CD8-positive, alpha-beta memory T cell (primary cell): Measurements from ENCODE around the gene SPDYE4. TPM values are rescaled to one million over a fixed set of nuclear protein-coding genes. Genes with fewer than 3 reads are reported as not detected.

Experiments used
- CTCF ChIA-PET: fragments of 350-600 bp; sonication (Branson Sonifier 250); formaldehyde crosslinking; loops from one replicate; lab custom pipeline; 2021; ENCODE audit warnings: antibody characterized with exemption; lab: Charles Lee
- POLR2A ChIA-PET: fragments of 350-600 bp; sonication (Branson Sonifier 250); formaldehyde crosslinking; loops from one replicate; lab custom pipeline; 2021; ENCODE audit warnings: antibody characterized with exemption; lab: Charles Lee
- DNase-seq, 5 donors: peaks; one replicate each; pipeline versions ENCODE4 v3.0.0 to v3.0.0-alpha.2; 2020 to 2022; ENCODE audit warnings: mixed read lengths in 1 of 5
- H3K27ac ChIP-seq: one replicate; pipeline ENCODE4 v1.7.0; 2013; ENCODE audit warnings: low read depth, mild to moderate bottlenecking, low read length, moderate library complexity
- H3K27me3 ChIP-seq: 2 replicates; pipeline ENCODE4 v1.7.0; 2013; ENCODE audit warnings: low read length, mild to moderate bottlenecking; ENCODE audit not compliant: insufficient read depth, poor library complexity, severe bottlenecking
- H3K36me3 ChIP-seq: 2 replicates; pipeline ENCODE4 v1.7.0; 2013; ENCODE audit warnings: mild to moderate bottlenecking, low read length, moderate library complexity; ENCODE audit not compliant: insufficient read depth
- H3K4me1 ChIP-seq: 2 replicates; pipeline ENCODE4 v1.7.0; 2013; ENCODE audit warnings: mild to moderate bottlenecking, low read length, moderate library complexity; ENCODE audit not compliant: insufficient read depth
- H3K4me3 ChIP-seq: 2 replicates; pipeline ENCODE4 v1.7.0; 2013; ENCODE audit warnings: mild to moderate bottlenecking, low read length
- H3K9me3 ChIP-seq: 2 replicates; pipeline ENCODE4 v1.7.0; 2013; ENCODE audit warnings: mild to moderate bottlenecking, low read length
- H3K27ac Mint-ChIP-seq, 8 donors: one replicate each; pipeline ENCODE4 v1.8.0; 2020 to 2021; ENCODE audit warnings: mixed read lengths in 8 of 8, mild to moderate bottlenecking in 6 of 8, inconsistent platforms in 3 of 8, moderate library complexity in 3 of 8
- H3K27me3 Mint-ChIP-seq, 2 donors: one replicate each; pipeline ENCODE4 v1.8.0; 2020 to 2021; ENCODE audit warnings: mixed read lengths in 2 of 2, mild to moderate bottlenecking in 1 of 2, moderate library complexity in 1 of 2
- H3K36me3 Mint-ChIP-seq, 3 donors: one replicate each; pipeline ENCODE4 v1.8.0; 2020 to 2021; ENCODE audit warnings: mixed read lengths in 3 of 3, inconsistent platforms in 1 of 3, mild to moderate bottlenecking in 1 of 3
- H3K4me1 Mint-ChIP-seq, 3 donors: one replicate each; pipeline ENCODE4 v1.8.0; 2020 to 2021; ENCODE audit warnings: mixed read lengths in 3 of 3, inconsistent platforms in 1 of 3, mild to moderate bottlenecking in 1 of 3
- H3K4me3 Mint-ChIP-seq, 7 donors: one replicate each; pipeline ENCODE4 v1.8.0; 2020 to 2021; ENCODE audit warnings: mixed read lengths in 7 of 7, mild to moderate bottlenecking in 6 of 7, moderate library complexity in 4 of 7, inconsistent platforms in 2 of 7
- H3K9me3 Mint-ChIP-seq, 5 donors: one replicate each; pipeline ENCODE4 v1.8.0; 2020 to 2022; ENCODE audit warnings: mixed read lengths in 5 of 5, mild to moderate bottlenecking in 3 of 5, moderate library complexity in 2 of 5, inconsistent platforms in 1 of 5
- polyA plus RNA-seq: library from polyadenylated mRNA; unstranded; fragments of 300-500 nt; fragmentation: Illumina TruSeq; gene quantifications from one replicate; pipeline ENCODE4 v1.2.3, GENCODE V29; 2021
- total RNA-seq, 2 experiments: library from RNA; stranded (reverse); gene quantifications; one replicate each; pipeline ENCODE4 v1.2.3, GENCODE V29; 2021

SPDYE4 gene
- total and polyA plus RNA-seq, 3 experiments from 2014 or later: not detected

DNA sequence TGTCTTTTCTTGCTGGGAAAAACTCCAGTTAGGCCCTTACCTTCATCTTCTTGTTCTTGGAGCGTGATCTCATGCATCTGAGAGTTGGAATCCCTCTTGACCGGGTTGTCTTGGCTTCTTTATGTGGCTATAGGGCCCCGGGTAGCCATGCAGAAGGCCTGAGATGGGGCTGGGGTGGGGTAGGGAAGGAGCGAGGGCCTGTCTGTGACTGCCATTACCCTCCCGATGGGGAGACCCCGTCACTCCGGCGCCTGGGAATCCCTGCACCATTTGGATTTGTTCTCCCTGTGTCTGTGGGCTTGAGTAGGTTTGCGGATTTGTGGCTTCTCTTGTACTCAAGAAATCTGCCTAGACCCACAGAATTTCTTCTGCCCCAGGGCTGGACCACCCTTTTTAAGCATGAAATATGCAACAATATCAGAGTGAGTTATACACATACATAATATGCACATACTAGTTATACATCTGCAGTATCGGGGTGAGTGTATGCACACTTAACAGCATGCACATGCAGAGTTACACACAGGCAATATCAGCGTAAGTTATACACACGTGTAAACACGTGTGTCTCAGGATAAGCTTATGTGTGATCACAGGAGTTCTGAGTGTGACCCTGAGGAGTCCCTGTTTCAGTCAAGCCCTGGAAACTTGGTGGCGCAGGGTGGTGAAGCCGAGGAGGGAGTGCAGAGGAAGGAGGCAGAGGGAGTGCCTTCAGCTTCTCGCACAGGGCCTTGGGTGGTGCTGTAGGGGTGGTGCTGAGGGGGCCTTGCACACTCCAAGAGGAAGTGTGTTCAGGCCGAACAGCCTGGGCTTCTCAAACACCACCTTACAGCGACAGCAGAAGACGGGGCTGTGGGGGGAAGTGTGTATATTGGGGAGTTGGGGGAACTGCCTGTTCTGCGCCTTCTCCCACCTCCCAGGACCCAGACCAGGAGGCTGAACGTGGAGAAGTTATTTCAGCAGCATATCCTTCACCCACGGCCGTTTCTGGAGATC, 32.2 kb downstream of the SPDYE4 start:
- POLR2A ChIA-PET: no interaction called here
- Histone ChIP-seq H3K4me1 (no peaks in the 10 kb centered on the region), H3K4me3 (no peak overlapping the region), H3K27me3 (no peaks in the 10 kb centered on the region), H3K9me3 (no peaks in the 10 kb centered on the region), H3K27ac (no peak overlapping the region), H3K36me3 (no peaks in the 10 kb centered on the region)
- H3K4me3 Mint-ChIP-seq: no peak overlapping the region
- peaks cover 6 to 33% of the 10 kb centered on the region in 2 donors for H3K27me3 Mint-ChIP-seq
- no peak for DNase-seq
- peak overlapping the region in 1 of 8 donors; percentile 63 for H3K27ac Mint-ChIP-seq
- peaks cover 0 to 2% (median 0%) of the 10 kb centered on the region in 3 donors for H3K36me3 Mint-ChIP-seq
- CTCF ChIA-PET: no interaction called here
- no peaks in the 10 kb centered on the region for H3K4me1 Mint-ChIP-seq
- H3K9me3 Mint-ChIP-seq: no peaks in the 10 kb centered on the region

DNA sequence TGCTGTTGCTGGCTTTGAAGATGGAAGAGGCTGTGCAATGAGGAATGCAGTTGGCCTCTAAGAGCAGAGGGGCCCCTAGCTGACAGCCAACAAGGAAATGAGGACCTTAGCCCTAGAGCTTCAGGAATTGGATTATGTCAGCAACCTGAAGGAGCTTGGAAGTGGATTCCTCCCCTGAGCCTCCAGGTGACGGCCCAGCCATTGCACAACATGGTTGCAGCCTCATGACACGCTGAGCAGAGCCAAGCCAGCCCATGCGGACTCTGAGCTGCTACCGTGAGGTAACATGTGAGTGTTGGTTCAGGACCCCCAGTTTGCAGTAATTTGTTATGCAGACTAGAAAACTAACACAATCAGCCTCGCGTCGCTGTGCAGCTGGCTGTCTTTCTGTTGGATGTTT, 33.9 kb downstream of the SPDYE4 start:
- POLR2A ChIA-PET: no interaction called here
- Mint-ChIP-seq H3K27me3 (peaks cover 6 to 25% of the 10 kb centered on the region in 2 donors), H3K4me1 (no peaks in the 10 kb centered on the region), H3K36me3 (peaks cover 0 to 2% (median 0%) of the 10 kb centered on the region in 3 donors), H3K27ac (no peak overlapping the region), H3K4me3 (peak overlapping the region in 1 of 7 donors; percentile 15), H3K9me3 (no peaks in the 10 kb centered on the region)
- CTCF ChIA-PET: no interaction called here
- H3K4me1 ChIP-seq: no peaks in the 10 kb centered on the region
- H3K27ac ChIP-seq: no peak overlapping the region
- no peak for DNase-seq
- no peaks in the 10 kb centered on the region for H3K36me3 ChIP-seq
- H3K27me3 ChIP-seq: no peaks in the 10 kb centered on the region
- H3K9me3 ChIP-seq: no peaks in the 10 kb centered on the region
- no peak overlapping the region for H3K4me3 ChIP-seq

GRCh38 chr17:8720596-8720995, 37.8 kb downstream of the SPDYE4 start:
- Mint-ChIP-seq H3K27me3 (peaks cover 4 to 17% of the 10 kb centered on the region in 2 donors), H3K9me3 (no peaks in the 10 kb centered on the region)
- H3K4me3 ChIP-seq: no peak overlapping the region

DNA sequence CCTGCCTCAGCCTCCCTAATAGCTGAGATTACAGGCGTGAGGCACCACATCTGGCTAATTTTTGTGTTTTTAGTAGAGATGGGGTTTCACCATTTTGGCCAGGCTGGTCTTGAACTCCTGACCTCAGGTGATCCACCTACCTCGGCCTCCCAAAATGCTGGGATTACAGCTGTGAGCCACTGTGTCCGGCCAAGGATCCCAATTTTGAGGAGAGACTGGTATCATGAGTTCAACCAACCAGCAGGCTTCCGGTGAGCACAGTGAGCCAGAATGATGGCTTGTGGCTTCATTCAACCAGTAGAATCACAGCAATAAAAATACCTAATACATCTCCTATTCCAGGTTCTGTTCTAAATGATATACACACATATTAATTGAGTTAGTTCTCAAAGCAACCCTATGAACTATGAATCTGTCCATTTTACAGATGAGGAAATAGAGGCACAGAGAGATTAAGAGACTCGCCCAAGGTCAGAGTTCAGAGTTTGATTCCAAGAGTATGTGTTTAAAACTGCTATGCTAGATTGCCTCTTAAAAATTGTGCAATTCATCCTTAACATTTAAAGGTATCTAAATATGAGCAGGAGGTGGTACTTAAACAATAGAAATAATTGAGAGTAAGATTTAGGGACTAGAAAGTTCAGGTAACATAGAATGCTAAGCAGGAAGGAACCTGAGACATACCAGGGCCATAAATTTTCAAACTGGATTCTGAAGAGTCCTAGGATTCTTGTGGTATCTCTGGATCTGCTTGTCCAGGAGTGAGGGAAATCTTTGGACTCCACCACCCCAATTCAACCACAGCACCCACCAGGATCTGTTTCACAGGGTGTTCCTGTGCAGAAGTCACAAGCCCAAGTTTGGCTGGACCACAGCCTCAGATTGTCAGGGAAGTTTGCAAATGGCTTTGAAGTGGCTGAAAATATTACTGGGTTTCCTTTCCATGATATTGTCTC, 38.8 kb downstream of the SPDYE4 start:
- Histone ChIP-seq H3K27ac (no peak overlapping the region), H3K9me3 (no peaks in the 10 kb centered on the region), H3K36me3 (no peaks in the 10 kb centered on the region), H3K4me3 (no peak overlapping the region), H3K27me3 (no peaks in the 10 kb centered on the region), H3K4me1 (no peaks in the 10 kb centered on the region)
- CTCF ChIA-PET: no interaction called here
- POLR2A ChIA-PET: no interaction called here
- Mint-ChIP-seq H3K9me3 (no peaks in the 10 kb centered on the region), H3K27ac (no peak overlapping the region), H3K27me3 (peaks cover 4 to 17% of the 10 kb centered on the region in 2 donors), H3K4me3 (no peak overlapping the region), H3K4me1 (no peaks in the 10 kb centered on the region), H3K36me3 (peaks cover 0 to 4% (median 0%) of the 10 kb centered on the region in 3 donors)
- no peak for DNase-seq

More at GRCh38 chr17:8720596-8720995, 37.8 kb downstream of the SPDYE4 start:
- Histone ChIP-seq H3K4me1 (no peaks in the 10 kb centered on the region), H3K27ac (no peak overlapping the region), H3K9me3 (no peaks in the 10 kb centered on the region), H3K36me3 (no peaks in the 10 kb centered on the region), H3K27me3 (no peaks in the 10 kb centered on the region)
- POLR2A ChIA-PET: no interaction called here
- no peaks in the 10 kb centered on the region for H3K4me1 Mint-ChIP-seq
- H3K36me3 Mint-ChIP-seq: peaks cover 0 to 3% (median 0%) of the 10 kb centered on the region in 3 donors
- no peak overlapping the region for H3K27ac Mint-ChIP-seq
- DNase-seq: no peak
- CTCF ChIA-PET: no interaction called here
- no peak overlapping the region for H3K4me3 Mint-ChIP-seq

- POLR2A ChIA-PET: no interaction called here
- Mint-ChIP-seq H3K4me3 (no peak overlapping the region), H3K36me3 (peaks cover 0 to 7% (median 0%) of the 10 kb centered on the region in 3 donors), H3K27ac (no peak overlapping the region), H3K27me3 (peaks cover 4 to 14% of the 10 kb centered on the region in 2 donors), H3K4me1 (no peaks in the 10 kb centered on the region), H3K9me3 (no peaks in the 10 kb centered on the region)
- Histone ChIP-seq H3K9me3 (no peaks in the 10 kb centered on the region), H3K27me3 (no peaks in the 10 kb centered on the region), H3K4me1 (no peaks in the 10 kb centered on the region), H3K27ac (no peak overlapping the region), H3K36me3 (no peaks in the 10 kb centered on the region), H3K4me3 (no peak overlapping the region)
- no peak for DNase-seq
- CTCF ChIA-PET: no interaction called here
These were observed 40.3 kb downstream of the SPDYE4 start for GRCh38 chr17:8718001-8718563.

GRCh38 chr17:8713878-8714277, 44.5 kb downstream of the SPDYE4 start:
- no peak for DNase-seq
- CTCF ChIA-PET: no interaction called here

DNA sequence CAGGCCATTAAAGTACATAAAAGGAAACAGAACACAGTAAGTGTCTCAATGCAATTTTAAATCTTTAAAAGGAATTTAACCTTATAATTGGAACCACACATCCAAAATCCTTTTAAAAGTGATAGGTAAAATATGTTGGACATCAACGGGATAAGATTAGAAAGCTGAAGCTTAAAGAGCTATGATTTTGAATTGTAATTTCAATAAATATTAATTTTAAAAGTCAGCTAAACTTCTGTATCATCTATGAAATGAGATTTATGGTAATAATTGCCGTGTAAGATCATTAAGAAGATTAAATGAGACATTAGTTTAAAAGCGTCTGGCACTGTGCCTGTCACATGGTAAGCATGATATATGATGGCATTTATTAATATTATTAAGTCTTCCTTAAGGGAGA, 45.0 kb downstream of the SPDYE4 start:
- Mint-ChIP-seq H3K9me3 (no peaks in the 10 kb centered on the region), H3K4me3 (no peak overlapping the region), H3K4me1 (no peaks in the 10 kb centered on the region), H3K27me3 (peaks cover 8 to 15% of the 10 kb centered on the region in 2 donors), H3K27ac (no peak overlapping the region), H3K36me3 (peaks cover 0 to 7% (median 0%) of the 10 kb centered on the region in 3 donors)
- H3K4me1 ChIP-seq: no peaks in the 10 kb centered on the region
- no peak overlapping the region for H3K27ac ChIP-seq
- no peak for DNase-seq
- no peaks in the 10 kb centered on the region for H3K27me3 ChIP-seq
- H3K36me3 ChIP-seq: no peaks in the 10 kb centered on the region
- no peak overlapping the region for H3K4me3 ChIP-seq
- ChIA-PET CTCF (no interaction called here), POLR2A (no interaction called here)
- H3K9me3 ChIP-seq: no peaks in the 10 kb centered on the region

More at GRCh38 chr17:8713878-8714277, 44.5 kb downstream of the SPDYE4 start:
- peaks cover 0 to 7% (median 0%) of the 10 kb centered on the region in 3 donors for H3K36me3 Mint-ChIP-seq
- Histone ChIP-seq H3K4me1 (no peaks in the 10 kb centered on the region), H3K27ac (no peak overlapping the region), H3K27me3 (no peaks in the 10 kb centered on the region), H3K9me3 (no peaks in the 10 kb centered on the region), H3K4me3 (no peak overlapping the region), H3K36me3 (no peaks in the 10 kb centered on the region)
- no peak overlapping the region for H3K27ac Mint-ChIP-seq
- H3K4me3 Mint-ChIP-seq: no peak overlapping the region
- H3K27me3 Mint-ChIP-seq: peaks cover 6 to 15% of the 10 kb centered on the region in 2 donors
- POLR2A ChIA-PET: no interaction called here
- no peaks in the 10 kb centered on the region for H3K4me1 Mint-ChIP-seq
- no peaks in the 10 kb centered on the region for H3K9me3 Mint-ChIP-seq
